COLO829 (cell line): ENCODE data around the gene HTR7.
"Not testable (repeated sequence)": the region's sequence is repeated elsewhere in the genome, so short reads cannot be mapped to it uniquely, and the experiment has no call there.

Experiments used
- DNase-seq: peaks from one replicate; pipeline ENCODE4 v3.0.0; 2012; ENCODE audit warnings: low spot score

HTR7 gene

GRCh38 chr10:90857635-90858460 is at the start of gene HTR7:
HTR7 (minus strand) TSS chr10:90858039; CDS start chr10:90857671, 368 bp downstream.
- DNase-seq: no peak

GRCh38 chr10:90906596-90906995 is 48.8 kb upstream of the HTR7 start:
- DNase-seq: no peak

- no peak for DNase-seq
Observed at GRCh38 chr10:90905925-90906324, 48.1 kb upstream of the HTR7 start.

GRCh38 chr10:90896916-90897315 is 39.1 kb upstream of the HTR7 start:
- DNase-seq: not testable (repeated sequence)

GRCh38 chr10:90893190-90893589 is 35.4 kb upstream of the HTR7 start:
- no peak for DNase-seq

GRCh38 chr10:90890347-90890746 is 32.5 kb upstream of the HTR7 start:
- no peak for DNase-seq

GRCh38 chr10:90889636-90890035 is 31.8 kb upstream of the HTR7 start:
- DNase-seq: no peak

GRCh38 chr10:90888387-90888786 is 30.5 kb upstream of the HTR7 start:
- no peak for DNase-seq

GRCh38 chr10:90887555-90887954 is 29.7 kb upstream of the HTR7 start:
- DNase-seq: no peak

- DNase-seq: no peak
Observed at GRCh38 chr10:90885176-90885575, 27.3 kb upstream of the HTR7 start.

GRCh38 chr10:90884431-90884830 is 26.6 kb upstream of the HTR7 start:
- no peak for DNase-seq

- not testable (repeated sequence) for DNase-seq
Observed at GRCh38 chr10:90880059-90880719, 22.4 kb upstream of the HTR7 start.

- no peak for DNase-seq
Observed at GRCh38 chr10:90879062-90879461, 21.2 kb upstream of the HTR7 start.

- DNase-seq: no peak
Observed at GRCh38 chr10:90872648-90873020, 14.8 kb upstream of the HTR7 start.

- peak; percentile 86 for DNase-seq
Observed at GRCh38 chr10:90871766-90872647, 14.2 kb upstream of the HTR7 start, which contains the start of gene RPP30. RPP30 (plus strand) TSS chr10:90871974; CDS start chr10:90871987, 13 bp downstream.

GRCh38 chr10:90871279-90871765 is 13.5 kb upstream of the HTR7 start:
- DNase-seq: peak; percentile 72

GRCh38 chr10:90866050-90866598 is 8.3 kb upstream of the HTR7 start:
- DNase-seq: no peak

GRCh38 chr10:90865401-90865800 is 7.6 kb upstream of the HTR7 start:
- DNase-seq: no peak

- peak; percentile 20 for DNase-seq
Observed at GRCh38 chr10:90862908-90863514, 5.2 kb upstream of the HTR7 start.

- no peak for DNase-seq
Observed at GRCh38 chr10:90860790-90861189, 3.0 kb upstream of the HTR7 start.

- DNase-seq: peak; percentile 62
Observed at GRCh38 chr10:90859321-90859751, 1.5 kb upstream of the HTR7 start.
